GM12878 (cell line): Measurements from ENCODE around the gene SNRNP27. TPM values are rescaled to one million over a fixed set of nuclear protein-coding genes. Genes with fewer than 3 reads are reported as not detected.
A peak's percentile ranks its signal among the peaks of the same experiment; 100 is the strongest.

Experiments used
- ATAC-seq: fragments of 200-7000 bp; cut with Tn5 transposase; 3 replicates; pipeline ENCODE4 v1.9.1; 2020; ENCODE audit warnings: mild to moderate bottlenecking, moderate library complexity
- BruUV-seq: library from RNA; stranded (reverse); fragments of 400-500 nt; replicated peaks from 2 replicates; lab custom pipeline; 2021; lab: Mats Ljungman, UMichigan
- CTCF ChIA-PET: fragments of 300-600 bp; sonication (Branson Sonifier 250); formaldehyde crosslinking; extraction: SDS; loops from one replicate; lab custom pipeline; 2021; ENCODE audit warnings: inconsistent platforms; lab: Yijun Ruan, JAX
- POLR2A ChIA-PET: fragments of 350-600 bp; formaldehyde crosslinking; extraction: SDS; loops from one replicate; lab custom pipeline; 2021; ENCODE audit warnings: inconsistent platforms; lab: Charles Lee
- RAD21 ChIA-PET: fragments of 300-600 bp; sonication (Branson Sonifier 250); formaldehyde crosslinking; loops from one replicate; lab custom pipeline; 2023; ENCODE audit warnings: antibody characterized with exemption; ENCODE audit not compliant: unreplicated experiment; lab: Charles Lee
- SMC1A ChIA-PET: fragments of 300-600 bp; sonication (Branson Sonifier 250); formaldehyde crosslinking; loops from one replicate; lab custom pipeline; 2023; ENCODE audit not compliant: unreplicated experiment, uncharacterized antibody; lab: Charles Lee
- DNase-seq: peaks from one replicate; pipeline ENCODE4 v3.0.0-alpha.2; 2011; ENCODE audit warnings: low read depth, low spot score
- FAIRE-seq: peaks from 3 replicates; lab custom pipeline; 2011; peaks lifted over from hg19 to GRCh38; lab: Jason Lieb, UNC
- H2AFZ ChIP-seq: 2 replicates; pipeline ENCODE4 v1.6.0; 2011; ENCODE audit warnings: low read depth, low read length, control low read depth; ENCODE audit not compliant: control insufficient read depth
- H3K27ac ChIP-seq: 2 replicates; pipeline ENCODE4 v1.5.1; 2011; ENCODE audit warnings: control low read depth; ENCODE audit not compliant: control insufficient read depth, insufficient read depth
- H3K27me3 ChIP-seq, 2 experiments: replicated peaks in 1 of 2; 2 replicates each; pipeline versions ENCODE4 v1.6.0 to v1.6.1; 2011; ENCODE audit warnings: low read length in 1 of 2; ENCODE audit not compliant: control insufficient read depth in 2 of 2, insufficient read depth in 2 of 2
- H3K36me3 ChIP-seq, 2 experiments: 2 replicates each; pipeline ENCODE4 v1.5.1; 2011; ENCODE audit warnings: low read length in 1 of 2; ENCODE audit not compliant: control insufficient read depth in 2 of 2, insufficient read depth in 2 of 2
- H3K4me1 ChIP-seq: 2 replicates; pipeline ENCODE4 v1.6.1; 2011; ENCODE audit warnings: mild to moderate bottlenecking, low read length, moderate library complexity, mixed read lengths; ENCODE audit not compliant: control insufficient read depth, insufficient read depth
- H3K4me2 ChIP-seq: 2 replicates; pipeline ENCODE4 v1.6.0; 2011; ENCODE audit warnings: control low read depth; ENCODE audit not compliant: control insufficient read depth, insufficient read depth
- H3K4me3 ChIP-seq: fragments of 200-600 bp; sonication (generic); 2 replicates; pipeline ENCODE4 v1.5.1; 2016
- H3K79me2 ChIP-seq: 2 replicates; pipeline ENCODE4 v1.6.0; 2011; ENCODE audit warnings: low read length; ENCODE audit not compliant: control insufficient read depth, insufficient read depth
- H3K9ac ChIP-seq: 2 replicates; pipeline ENCODE4 v1.8.0; 2011; ENCODE audit warnings: low read length, control low read depth, mixed read lengths; ENCODE audit not compliant: control insufficient read depth, insufficient read depth
- H3K9me3 ChIP-seq: replicated peaks from 3 replicates; pipeline ENCODE4 v1.5.1; 2011; ENCODE audit warnings: mild to moderate bottlenecking, low read length; ENCODE audit not compliant: control insufficient read depth, insufficient read depth
- H4K20me1 ChIP-seq: 2 replicates; pipeline ENCODE4 v1.6.0; 2011; ENCODE audit not compliant: control insufficient read depth, insufficient read depth
- BCL11A ChIP-seq: IDR thresholded peaks from 2 replicates; pipeline ENCODE4 v1.6.1; 2011; ENCODE audit warnings: low read depth, low read length
- ESRRA ChIP-seq: IDR thresholded peaks from 2 replicates; pipeline ENCODE4 v1.6.1; 2012; ENCODE audit warnings: mild to moderate bottlenecking, low read length, improper control_type of control experiment
- IRF3 ChIP-seq: fragments of 450-650 bp; IDR thresholded peaks from 2 replicates; pipeline ENCODE4 v1.6.1; 2014; ENCODE audit warnings: mild to moderate bottlenecking
- JUNB ChIP-seq: IDR thresholded peaks from 2 replicates; pipeline ENCODE4 v1.6.1; 2016; ENCODE audit warnings: antibody characterized with exemption, mild to moderate bottlenecking
- MLLT1 ChIP-seq: fragments of 450-650 bp; IDR thresholded peaks from 2 replicates; pipeline ENCODE4 v1.6.1; 2016; ENCODE audit warnings: mild to moderate bottlenecking
- PAX8 ChIP-seq: fragments of 450-650 bp; IDR thresholded peaks from 2 replicates; pipeline ENCODE4 v1.6.1; 2017; ENCODE audit warnings: mild to moderate bottlenecking, moderate library complexity
- ZNF217 ChIP-seq: fragments of 450-650 bp; IDR thresholded peaks from 2 replicates; pipeline ENCODE4 v1.6.1; 2017; ENCODE audit warnings: antibody characterized with exemption, mild to moderate bottlenecking
- ZNF384 ChIP-seq: IDR thresholded peaks from 2 replicates; pipeline ENCODE4 v1.6.1; 2012; ENCODE audit warnings: low read depth, mild to moderate bottlenecking, low read length, improper control_type of control experiment, borderline replicate concordance
- WGBS: methylation state at CpG from one replicate; pipeline ENCODE4 v1.1.6; 2016; ENCODE audit warnings: low lambda C conversion rate; ENCODE audit not compliant: insufficient replicate concordance, insufficient coverage; ENCODE audit errors: missing lambda C conversion rate; 5-methylcytosine and 5-hydroxymethylcytosine counted together
- in situ Hi-C: fragments of 300-500 bp; cut with MboI; formaldehyde crosslinking; loops from 9 replicates; pipeline ENCODE4 v1.14.3; 2018; ENCODE audit warnings: mixed read lengths
- intact Hi-C: fragments of 100-400 bp; cut with micrococcal nuclease; formaldehyde crosslinking; loops from one replicate; pipeline ENCODE4 v1.14.2; 2022; ENCODE audit not compliant: unreplicated experiment
- polyA plus RNA-seq, 11 experiments: library from polyadenylated mRNA; depleted of rRNA in 4 of 11; unstranded in 6 of 11; stranded (reverse) in 5 of 11; fragments of >200 nt; fragmentation: Nextera tagmentation in 4 of 11; fragmentation: Illumina TruSeq in 1 of 11; extraction: Ambion mirVana in 4 of 11; extraction: Trizol in 1 of 11; gene quantifications; 1 replicate in 1 of 11; 2 replicates in 10 of 11; pipeline versions ENCODE4 v1.2.1 to v1.2.3, GENCODE V29; 2011 to 2016; ENCODE audit warnings: inconsistent platforms in 2 of 11, missing spikeins in 2 of 11, low read depth in 1 of 11
- total RNA-seq, 4 experiments: library from RNA; depleted of rRNA in 3 of 4; stranded (reverse); fragments of >200 nt in 3 of 4; fragmentation: Illumina TruSeq in 1 of 4; extraction: Trizol in 1 of 4; gene quantifications; 2 replicates each; pipeline versions ENCODE4 v1.2.1 to v1.2.3, GENCODE V29; 2013 to 2021
- TF ChIP-seq, protein P1 (sequence below): fragments of 450-650 bp; IDR thresholded peaks from 2 replicates; pipeline ENCODE4 v1.6.1; 2017; ENCODE audit warnings: low read depth, mild to moderate bottlenecking, moderate library complexity
- TF ChIP-seq, protein P2 (sequence below): fragments of 450-650 bp; IDR thresholded peaks from 2 replicates; pipeline ENCODE4 v1.6.1; 2018; ENCODE audit warnings: mild to moderate bottlenecking, low read depth, moderate library complexity; ENCODE audit not compliant: partially characterized antibody

SNRNP27 gene
- total and polyA plus RNA-seq, 10 of the 15 experiments (the other 5 are each of a cell fraction or from before 2014, with no cell fraction given), result 30.6 to 89.5 (median 49.2) TPM

- TF ChIP-seq MLLT1 (peak; percentile 48; the same call in 1 of the 2 replicates), JUNB (0 out of 2 replicates have a peak, but pooled peaks have one; percentile 22), ZNF217 (no peak), ZNF384 (no peak)
- TF ChIP-seq, protein P1, sequence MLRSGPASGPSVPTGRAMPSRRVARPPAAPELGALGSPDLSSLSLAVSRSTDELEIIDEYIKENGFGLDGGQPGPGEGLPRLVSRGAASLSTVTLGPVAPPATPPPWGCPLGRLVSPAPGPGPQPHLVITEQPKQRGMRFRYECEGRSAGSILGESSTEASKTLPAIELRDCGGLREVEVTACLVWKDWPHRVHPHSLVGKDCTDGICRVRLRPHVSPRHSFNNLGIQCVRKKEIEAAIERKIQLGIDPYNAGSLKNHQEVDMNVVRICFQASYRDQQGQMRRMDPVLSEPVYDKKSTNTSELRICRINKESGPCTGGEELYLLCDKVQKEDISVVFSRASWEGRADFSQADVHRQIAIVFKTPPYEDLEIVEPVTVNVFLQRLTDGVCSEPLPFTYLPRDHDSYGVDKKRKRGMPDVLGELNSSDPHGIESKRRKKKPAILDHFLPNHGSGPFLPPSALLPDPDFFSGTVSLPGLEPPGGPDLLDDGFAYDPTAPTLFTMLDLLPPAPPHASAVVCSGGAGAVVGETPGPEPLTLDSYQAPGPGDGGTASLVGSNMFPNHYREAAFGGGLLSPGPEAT, result 0 out of 2 replicates have a peak, but pooled peaks have one; percentile 22
Measured at GRCh38 chr2:69946351-69947324, 52.9 kb downstream of the SNRNP27 start (continued).

- Histone ChIP-seq H3K4me2 (no peak overlapping the region), H2AFZ (no peak overlapping the region; the same call in 1 of the 2 replicates), H3K36me3 (0 out of 4 replicates have a peak, but pooled peaks cover 0 to 4% of the 10 kb centered on the region in 2 experiments), H3K27ac (no peak overlapping the region), H3K4me3 (no peak overlapping the region), H3K4me1 (peaks cover 13% of the 10 kb centered on the region), H3K9ac (no peak overlapping the region), H4K20me1 (no peaks in the 10 kb centered on the region), H3K79me2 (no peaks in the 10 kb centered on the region), H3K27me3 (no peaks in the 10 kb centered on the region), H3K9me3 (no peaks in the 10 kb centered on the region)
- in situ Hi-C loops, result no loop called here
- ChIA-PET POLR2A (no interaction called here), SMC1A (interaction anchor here (1.2 to 1.7 kb wide), 3 partner anchors 9 to 124 kb away, joined by 3 to 8 read pairs (median 3); no protein-coding TSS in a partner anchor), RAD21 (interaction anchor here (0.7 to 1.2 kb wide), 3 partner anchors 33 to 121 kb away, joined by 3 to 4 read pairs (median 3); no protein-coding TSS in a partner anchor), CTCF (no interaction called here)
- intact Hi-C loops, result no loop called here
- DNase-seq, result no peak
- no peak for FAIRE-seq
- WGBS, result 83% methylated on average over 4 of the region's 4 CpGs
- ATAC-seq, result no peak
- no TSS peak for BruUV-seq
- TF ChIP-seq BCL11A, result no peak
- TF ChIP-seq PAX8, result no peak
- no peak for TF ChIP-seq ESRRA
- TF ChIP-seq IRF3, result no peak
- TF ChIP-seq, protein P2, sequence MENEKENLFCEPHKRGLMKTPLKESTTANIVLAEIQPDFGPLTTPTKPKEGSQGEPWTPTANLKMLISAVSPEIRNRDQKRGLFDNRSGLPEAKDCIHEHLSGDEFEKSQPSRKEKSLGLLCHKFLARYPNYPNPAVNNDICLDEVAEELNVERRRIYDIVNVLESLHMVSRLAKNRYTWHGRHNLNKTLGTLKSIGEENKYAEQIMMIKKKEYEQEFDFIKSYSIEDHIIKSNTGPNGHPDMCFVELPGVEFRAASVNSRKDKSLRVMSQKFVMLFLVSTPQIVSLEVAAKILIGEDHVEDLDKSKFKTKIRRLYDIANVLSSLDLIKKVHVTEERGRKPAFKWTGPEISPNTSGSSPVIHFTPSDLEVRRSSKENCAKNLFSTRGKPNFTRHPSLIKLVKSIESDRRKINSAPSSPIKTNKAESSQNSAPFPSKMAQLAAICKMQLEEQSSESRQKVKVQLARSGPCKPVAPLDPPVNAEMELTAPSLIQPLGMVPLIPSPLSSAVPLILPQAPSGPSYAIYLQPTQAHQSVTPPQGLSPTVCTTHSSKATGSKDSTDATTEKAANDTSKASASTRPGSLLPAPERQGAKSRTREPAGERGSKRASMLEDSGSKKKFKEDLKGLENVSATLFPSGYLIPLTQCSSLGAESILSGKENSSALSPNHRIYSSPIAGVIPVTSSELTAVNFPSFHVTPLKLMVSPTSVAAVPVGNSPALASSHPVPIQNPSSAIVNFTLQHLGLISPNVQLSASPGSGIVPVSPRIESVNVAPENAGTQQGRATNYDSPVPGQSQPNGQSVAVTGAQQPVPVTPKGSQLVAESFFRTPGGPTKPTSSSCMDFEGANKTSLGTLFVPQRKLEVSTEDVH, result no peak
Measured at GRCh38 chr2:69947325-69947931, 53.7 kb downstream of the SNRNP27 start.
